Measurements from ENCODE around the gene ATP8A1.

DNA sequence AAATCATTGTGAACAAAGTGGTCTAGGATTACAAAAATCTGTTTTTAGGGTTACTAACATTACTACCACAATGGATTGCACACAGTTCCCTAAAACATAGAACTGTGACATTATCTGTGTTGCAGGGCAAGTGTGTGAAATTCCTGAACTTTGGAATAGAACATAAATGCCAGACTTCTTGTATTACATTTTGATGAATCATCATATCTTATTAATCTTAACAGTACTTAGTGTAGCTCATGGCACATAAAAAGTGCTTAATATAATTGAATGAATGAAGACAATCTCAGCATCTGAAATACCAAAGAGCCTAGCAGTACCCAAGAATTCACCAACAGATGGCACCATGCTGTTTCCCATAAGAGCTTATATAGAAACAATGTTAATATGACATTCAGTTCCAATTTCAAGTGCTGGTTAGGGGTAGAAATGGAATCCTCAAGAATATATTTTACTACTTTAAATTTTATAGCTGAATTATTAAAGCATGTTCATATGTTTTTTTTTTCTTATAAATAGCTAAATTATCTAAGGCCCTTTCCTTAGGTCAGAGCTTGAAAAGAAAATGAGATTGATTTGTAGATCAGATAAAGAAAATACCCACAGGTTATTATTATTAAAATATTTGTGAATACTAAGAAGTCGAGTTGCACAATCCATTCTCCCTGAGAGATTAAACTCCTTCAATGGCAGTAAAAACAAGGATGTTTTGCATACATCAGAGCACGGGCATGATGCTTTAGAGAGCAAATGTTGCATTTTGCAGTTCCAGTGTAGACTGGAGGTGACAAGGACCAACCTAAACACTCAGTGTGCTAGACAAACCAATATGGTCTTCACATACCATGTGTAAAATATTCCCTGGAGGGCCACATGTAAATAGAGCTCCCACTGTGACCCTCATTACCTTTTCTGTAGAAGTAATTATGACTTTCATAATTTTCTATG lies 285.3 kb downstream of the ATP8A1 start:
- TF ChIP-seq, protein P1, sequence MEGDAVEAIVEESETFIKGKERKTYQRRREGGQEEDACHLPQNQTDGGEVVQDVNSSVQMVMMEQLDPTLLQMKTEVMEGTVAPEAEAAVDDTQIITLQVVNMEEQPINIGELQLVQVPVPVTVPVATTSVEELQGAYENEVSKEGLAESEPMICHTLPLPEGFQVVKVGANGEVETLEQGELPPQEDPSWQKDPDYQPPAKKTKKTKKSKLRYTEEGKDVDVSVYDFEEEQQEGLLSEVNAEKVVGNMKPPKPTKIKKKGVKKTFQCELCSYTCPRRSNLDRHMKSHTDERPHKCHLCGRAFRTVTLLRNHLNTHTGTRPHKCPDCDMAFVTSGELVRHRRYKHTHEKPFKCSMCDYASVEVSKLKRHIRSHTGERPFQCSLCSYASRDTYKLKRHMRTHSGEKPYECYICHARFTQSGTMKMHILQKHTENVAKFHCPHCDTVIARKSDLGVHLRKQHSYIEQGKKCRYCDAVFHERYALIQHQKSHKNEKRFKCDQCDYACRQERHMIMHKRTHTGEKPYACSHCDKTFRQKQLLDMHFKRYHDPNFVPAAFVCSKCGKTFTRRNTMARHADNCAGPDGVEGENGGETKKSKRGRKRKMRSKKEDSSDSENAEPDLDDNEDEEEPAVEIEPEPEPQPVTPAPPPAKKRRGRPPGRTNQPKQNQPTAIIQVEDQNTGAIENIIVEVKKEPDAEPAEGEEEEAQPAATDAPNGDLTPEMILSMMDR (IDR thresholded peaks at IDR 0.05) = no peak
- no peak for TF ChIP-seq POLR2A (IDR thresholded peaks at IDR 0.05)
